SJCRH30 (cell line): Measurements from ENCODE around the gene C1QL2. TPM values are rescaled to one million over a fixed set of nuclear protein-coding genes. Genes with fewer than 3 reads are reported as not detected.

ENCODE experiments used
- DNase-seq, 2 experiments: peaks; one replicate each; pipeline ENCODE4 v3.0.0-alpha.2; 2015 to 2020
- H3K27ac ChIP-seq: fragments of 250-450 bp; sonication (Bioruptor Pico); 2 replicates; pipeline ENCODE4 v1.5.1; 2020; ENCODE audit warnings: mild to moderate bottlenecking, moderate library complexity
- H3K27me3 ChIP-seq: fragments of 250-450 bp; sonication (Bioruptor Pico); 2 replicates; pipeline ENCODE4 v1.5.1; 2020; ENCODE audit warnings: mild to moderate bottlenecking, moderate library complexity
- H3K36me3 ChIP-seq: fragments of 250-450 bp; sonication (Bioruptor Pico); 2 replicates; pipeline ENCODE4 v1.5.1; 2020; ENCODE audit warnings: mild to moderate bottlenecking, moderate library complexity
- H3K4me1 ChIP-seq: fragments of 250-450 bp; sonication (Bioruptor Pico); 2 replicates; pipeline ENCODE4 v1.5.1; 2020; ENCODE audit warnings: mild to moderate bottlenecking, moderate library complexity
- H3K4me3 ChIP-seq: fragments of 250-450 bp; sonication (Bioruptor Pico); 2 replicates; pipeline ENCODE4 v1.5.1; 2020; ENCODE audit warnings: mild to moderate bottlenecking, moderate library complexity
- H3K9me3 ChIP-seq: fragments of 250-450 bp; sonication (Bioruptor Pico); replicated peaks from 2 replicates; pipeline ENCODE4 v1.5.1; 2020; ENCODE audit warnings: mild to moderate bottlenecking, moderate library complexity
- total RNA-seq: library from RNA; depleted of rRNA; stranded (reverse); fragments of >200 nt; shearing (Covaris generic); gene quantifications from 2 replicates; pipeline ENCODE4 v1.2.3, GENCODE V29; 2014; rRNA removed

Gene C1QL2
- total RNA-seq, 1 experiment from 2014 or later = not detected

- Histone ChIP-seq H3K9me3 (no peaks in the 10 kb centered on the region), H3K36me3 (no peaks in the 10 kb centered on the region), H3K4me3 (no peak overlapping the region), H3K4me1 (no peaks in the 10 kb centered on the region), H3K27me3 (no peaks in the 10 kb centered on the region), H3K27ac (no peak overlapping the region)
- DNase-seq = no peak
Observed at GRCh38 chr2:119112770-119113488, 45.6 kb downstream of the C1QL2 start.

- Histone ChIP-seq H3K36me3 (no peaks in the 10 kb centered on the region), H3K4me1 (no peaks in the 10 kb centered on the region), H3K27ac (no peak overlapping the region), H3K4me3 (no peak overlapping the region), H3K27me3 (no peaks in the 10 kb centered on the region), H3K9me3 (no peaks in the 10 kb centered on the region)
- no peak for DNase-seq
Observed at GRCh38 chr2:119112230-119112629, 46.3 kb downstream of the C1QL2 start.

GRCh38 chr2:119111115-119111975, 47.2 kb downstream of the C1QL2 start:
- no peak for DNase-seq
- Histone ChIP-seq H3K4me3 (no peak overlapping the region), H3K4me1 (no peaks in the 10 kb centered on the region), H3K27me3 (no peaks in the 10 kb centered on the region), H3K9me3 (no peaks in the 10 kb centered on the region), H3K27ac (no peak overlapping the region), H3K36me3 (no peaks in the 10 kb centered on the region)

- no peaks in the 10 kb centered on the region for H3K36me3 ChIP-seq
- H3K27ac ChIP-seq = no peak overlapping the region
- no peak for DNase-seq
- no peaks in the 10 kb centered on the region for H3K9me3 ChIP-seq
- no peaks in the 10 kb centered on the region for H3K27me3 ChIP-seq
- H3K4me3 ChIP-seq = no peak overlapping the region
- no peaks in the 10 kb centered on the region for H3K4me1 ChIP-seq
Observed at GRCh38 chr2:119109866-119110265, 48.7 kb downstream of the C1QL2 start.

- Histone ChIP-seq H3K27ac (no peak overlapping the region), H3K27me3 (no peaks in the 10 kb centered on the region), H3K4me1 (no peaks in the 10 kb centered on the region), H3K36me3 (no peaks in the 10 kb centered on the region), H3K9me3 (no peaks in the 10 kb centered on the region), H3K4me3 (no peak overlapping the region)
- no peak for DNase-seq
Observed at GRCh38 chr2:119108186-119108585, 50.4 kb downstream of the C1QL2 start.

GRCh38 chr2:119106301-119106897, 52.2 kb downstream of the C1QL2 start:
- H3K27ac ChIP-seq = no peak overlapping the region
- peak; percentile 55 to 75 for DNase-seq
- no peaks in the 10 kb centered on the region for H3K9me3 ChIP-seq
- H3K4me3 ChIP-seq = no peak overlapping the region
- H3K4me1 ChIP-seq = no peaks in the 10 kb centered on the region
- no peaks in the 10 kb centered on the region for H3K36me3 ChIP-seq
- no peaks in the 10 kb centered on the region for H3K27me3 ChIP-seq

Other genes with a start within 250 kb of the C1QL2 start
- gene MARCO, start 216.6 kb downstream of the C1QL2 start, total RNA-seq = not detected in 2 replicates
- 2.2 and 2.6 TPM in 2 replicates for gene STEAP3, start 65.1 kb upstream of the C1QL2 start, total RNA-seq
- 4.2 and 7.0 TPM in 2 replicates for gene C2orf76, start 208.1 kb upstream of the C1QL2 start, total RNA-seq
- gene DBI, start 208.2 kb upstream of the C1QL2 start, total RNA-seq = 326 and 328 TPM in 2 replicates